ENCODE measurements around the gene GSDMA. TPM values are rescaled to one million over a fixed set of nuclear protein-coding genes. Genes with fewer than 3 reads are reported as not detected.

GSDMA gene
- total and polyA plus RNA-seq, 9 of the 15 experiments (the other 6 are each of a cell fraction or from before 2014, with no cell fraction given): 0.04 to 0.13 (median 0.07) TPM; not detected in 2

GRCh38 chr17:40023590-40024292, 60.9 kb downstream of the GSDMA start:
- DNase-seq (ENCODE audit: extremely low read depth in 1 of 4, low spot score in 3 of 4): no peak
- TF ChIP-seq SRF (CRISPR knock-in tag; IDR thresholded peaks at IDR 0.05) (no peak), HDAC1 (IDR thresholded peaks at IDR 0.05) (no peak), MCM2 (IDR thresholded peaks at IDR 0.05; ENCODE audit: low read depth) (no peak), LCOR (CRISPR knock-in tag; IDR thresholded peaks at IDR 0.05) (no peak), HIVEP1 (CRISPR knock-in tag; IDR thresholded peaks at IDR 0.05) (no peak), GABPB2 (CRISPR knock-in tag; conservative IDR thresholded peaks at IDR 0.05) (no peak), RCOR1 (IDR thresholded peaks at IDR 0.05; ENCODE audit: borderline replicate concordance in 1 of 2, low read depth in 2 of 2, low read length in 2 of 2) (no peak), MEF2A (IDR thresholded peaks at IDR 0.05; ENCODE audit: control insufficient read depth, low read depth, low read length) (no peak), WHSC1 (IDR thresholded peaks at IDR 0.05; ENCODE audit: low read length) (no peak), BRCA1 (IDR thresholded peaks at IDR 0.05) (no peak), BRCA1 (CRISPR knock-in tag; IDR thresholded peaks at IDR 0.05) (no peak), ZNF224 (CRISPR knock-in tag; IDR thresholded peaks at IDR 0.05) (no peak), ARID2 (IDR thresholded peaks at IDR 0.05) (no peak), NELFE (IDR thresholded peaks at IDR 0.05; ENCODE audit: insufficient read depth, insufficient read length) (no peak), BCLAF1 (IDR thresholded peaks at IDR 0.05; ENCODE audit: borderline replicate concordance in 1 of 2, control insufficient read depth in 1 of 2, low read depth in 2 of 2, low read length in 1 of 2) (no peak), MIER1 (IDR thresholded peaks at IDR 0.05; ENCODE audit: low read depth) (no peak), HNRNPUL1 (IDR thresholded peaks at IDR 0.05; ENCODE audit: low read length) (no peak)
- Histone ChIP-seq H3K4me2 (ENCODE audit: insufficient read depth, low read length) (no peak overlapping the region), H3K9me3 (replicated peaks; ENCODE audit: control insufficient read depth, insufficient read depth, low read depth, low read length) (no peaks in the 10 kb centered on the region), H3K79me2 (ENCODE audit: control insufficient read depth, insufficient read depth, low read length) (no peaks in the 10 kb centered on the region), H4K20me1 (replicated peaks; ENCODE audit: control insufficient read depth, insufficient read depth, low read length) (0 out of 2 replicates have a peak, but pooled peaks cover 4% of the 10 kb centered on the region), H3K4me3 (no peak overlapping the region), H3K36me3 (ENCODE audit: control insufficient read depth, insufficient read depth, low read length) (peaks cover 93% of the 10 kb centered on the region), H3K9ac (ENCODE audit: insufficient read depth in 1 of 2, low read depth in 2 of 2, low read length in 2 of 2) (no peak overlapping the region), H3K27ac (ENCODE audit: extremely low read depth, low read depth, low read length) (no peak overlapping the region), H3K4me1 (replicated peaks in 1 of 2; ENCODE audit: control insufficient read depth in 2 of 2, insufficient read depth in 2 of 2, low read length in 2 of 2) (peaks cover 2 to 27% of the 10 kb centered on the region in 2 experiments; a peak in 4 of 5 replicates), H3K9me1 (ENCODE audit: control insufficient read depth, insufficient read depth, low read length) (no peaks in the 10 kb centered on the region), H2AFZ (ENCODE audit: low read depth, low read length) (no peak overlapping the region), H3K27me3 (ENCODE audit: control insufficient read depth in 2 of 2, insufficient read depth in 2 of 2, low read length in 2 of 2) (no peaks in the 10 kb centered on the region)
- BruUV-seq (replicated peaks): no TSS peak
- ChIA-PET POLR2A (no interaction called here), CTCF (ENCODE audit: low intra/inter-chr PET ratio) (no interaction called here)
- FAIRE-seq: no peak
- intact Hi-C loops (cut with micrococcal nuclease) (no loop called here), in situ Hi-C loops (cut with MboI) (loop anchor here (25.0 kb wide), 1 partner anchor 264 kb away; the partner anchor contains the start of gene CDC6)
- WGBS (ENCODE audit: insufficient coverage, low coverage, missing lambda C conversion rate): 86% methylated on average over 9 of the region's 10 CpGs
- no peak for ATAC-seq

Data from K562 (cell line).